HL-60 (cell line): ENCODE measurements around the gene GOLGA3.

ENCODE experiments used
- GABPA ChIP-seq: IDR thresholded peaks from 2 replicates; pipeline ENCODE4 v1.6.1; 2012; ENCODE audit warnings: low read depth
- POLR2AphosphoS5 ChIP-seq: IDR thresholded peaks from 2 replicates; pipeline ENCODE4 v1.6.1; 2012; ENCODE audit warnings: low read depth
- TF ChIP-seq, protein P1 (sequence below): IDR thresholded peaks from one replicate; pipeline ENCODE4 v1.5.1; 2011; ENCODE audit warnings: low read length, control low read depth, inconsistent platforms; ENCODE audit not compliant: insufficient read depth
- TF ChIP-seq, protein P2 (sequence below): IDR thresholded peaks from 2 replicates; pipeline ENCODE4 v1.6.1; 2012; ENCODE audit warnings: low read depth; ENCODE audit not compliant: insufficient replicate concordance

DNA sequence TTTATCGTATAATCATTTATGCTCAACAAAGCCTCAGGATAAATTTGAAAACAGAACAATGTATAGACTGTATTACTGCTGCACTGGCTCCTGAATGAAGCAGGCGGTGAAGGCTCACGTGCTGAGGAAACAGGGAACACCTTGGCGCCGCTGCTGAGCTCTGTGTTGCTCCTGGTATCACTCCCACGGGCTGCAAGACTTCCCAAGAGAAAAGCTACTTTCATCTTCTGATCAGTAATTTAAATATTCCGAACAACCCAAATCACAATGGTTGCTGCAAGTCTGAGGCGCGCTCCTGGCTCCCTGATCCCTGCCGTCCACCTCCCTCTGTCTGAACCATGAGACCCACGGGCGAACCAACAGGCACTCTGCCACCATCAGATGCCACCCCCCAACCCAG lies 102.3 kb downstream of the GOLGA3 start:
- TF ChIP-seq, protein P1, sequence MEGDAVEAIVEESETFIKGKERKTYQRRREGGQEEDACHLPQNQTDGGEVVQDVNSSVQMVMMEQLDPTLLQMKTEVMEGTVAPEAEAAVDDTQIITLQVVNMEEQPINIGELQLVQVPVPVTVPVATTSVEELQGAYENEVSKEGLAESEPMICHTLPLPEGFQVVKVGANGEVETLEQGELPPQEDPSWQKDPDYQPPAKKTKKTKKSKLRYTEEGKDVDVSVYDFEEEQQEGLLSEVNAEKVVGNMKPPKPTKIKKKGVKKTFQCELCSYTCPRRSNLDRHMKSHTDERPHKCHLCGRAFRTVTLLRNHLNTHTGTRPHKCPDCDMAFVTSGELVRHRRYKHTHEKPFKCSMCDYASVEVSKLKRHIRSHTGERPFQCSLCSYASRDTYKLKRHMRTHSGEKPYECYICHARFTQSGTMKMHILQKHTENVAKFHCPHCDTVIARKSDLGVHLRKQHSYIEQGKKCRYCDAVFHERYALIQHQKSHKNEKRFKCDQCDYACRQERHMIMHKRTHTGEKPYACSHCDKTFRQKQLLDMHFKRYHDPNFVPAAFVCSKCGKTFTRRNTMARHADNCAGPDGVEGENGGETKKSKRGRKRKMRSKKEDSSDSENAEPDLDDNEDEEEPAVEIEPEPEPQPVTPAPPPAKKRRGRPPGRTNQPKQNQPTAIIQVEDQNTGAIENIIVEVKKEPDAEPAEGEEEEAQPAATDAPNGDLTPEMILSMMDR: no peak
- TF ChIP-seq, protein P2, sequence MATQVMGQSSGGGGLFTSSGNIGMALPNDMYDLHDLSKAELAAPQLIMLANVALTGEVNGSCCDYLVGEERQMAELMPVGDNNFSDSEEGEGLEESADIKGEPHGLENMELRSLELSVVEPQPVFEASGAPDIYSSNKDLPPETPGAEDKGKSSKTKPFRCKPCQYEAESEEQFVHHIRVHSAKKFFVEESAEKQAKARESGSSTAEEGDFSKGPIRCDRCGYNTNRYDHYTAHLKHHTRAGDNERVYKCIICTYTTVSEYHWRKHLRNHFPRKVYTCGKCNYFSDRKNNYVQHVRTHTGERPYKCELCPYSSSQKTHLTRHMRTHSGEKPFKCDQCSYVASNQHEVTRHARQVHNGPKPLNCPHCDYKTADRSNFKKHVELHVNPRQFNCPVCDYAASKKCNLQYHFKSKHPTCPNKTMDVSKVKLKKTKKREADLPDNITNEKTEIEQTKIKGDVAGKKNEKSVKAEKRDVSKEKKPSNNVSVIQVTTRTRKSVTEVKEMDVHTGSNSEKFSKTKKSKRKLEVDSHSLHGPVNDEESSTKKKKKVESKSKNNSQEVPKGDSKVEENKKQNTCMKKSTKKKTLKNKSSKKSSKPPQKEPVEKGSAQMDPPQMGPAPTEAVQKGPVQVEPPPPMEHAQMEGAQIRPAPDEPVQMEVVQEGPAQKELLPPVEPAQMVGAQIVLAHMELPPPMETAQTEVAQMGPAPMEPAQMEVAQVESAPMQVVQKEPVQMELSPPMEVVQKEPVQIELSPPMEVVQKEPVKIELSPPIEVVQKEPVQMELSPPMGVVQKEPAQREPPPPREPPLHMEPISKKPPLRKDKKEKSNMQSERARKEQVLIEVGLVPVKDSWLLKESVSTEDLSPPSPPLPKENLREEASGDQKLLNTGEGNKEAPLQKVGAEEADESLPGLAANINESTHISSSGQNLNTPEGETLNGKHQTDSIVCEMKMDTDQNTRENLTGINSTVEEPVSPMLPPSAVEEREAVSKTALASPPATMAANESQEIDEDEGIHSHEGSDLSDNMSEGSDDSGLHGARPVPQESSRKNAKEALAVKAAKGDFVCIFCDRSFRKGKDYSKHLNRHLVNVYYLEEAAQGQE: no peak
- no peak for TF ChIP-seq POLR2AphosphoS5
- TF ChIP-seq GABPA: no peak
